LoVo (cell line): ENCODE data around the gene ENPP3.

ENCODE experiments used
- DNase-seq: peaks from one replicate; pipeline ENCODE4 v3.0.0-alpha.2; 2016; ENCODE audit warnings: low spot score

The ENPP3 gene

GRCh38 chr6:131636880-131637792 lies at the start of gene ENPP3:
TSS of gene ENPP3 (plus strand) at chr6:131637302. CDS start at chr6:131637385, 83 bp downstream.
- no peak for DNase-seq

- no peak for DNase-seq
Observed at GRCh38 chr6:131587909-131588308, 49.2 kb upstream of the ENPP3 start.

GRCh38 chr6:131588643-131589042 lies 48.5 kb upstream of the ENPP3 start:
- DNase-seq = no peak

GRCh38 chr6:131592935-131593334 lies 44.2 kb upstream of the ENPP3 start:
- no peak for DNase-seq

GRCh38 chr6:131594074-131594473 lies 43.0 kb upstream of the ENPP3 start:
- DNase-seq = no peak

DNA sequence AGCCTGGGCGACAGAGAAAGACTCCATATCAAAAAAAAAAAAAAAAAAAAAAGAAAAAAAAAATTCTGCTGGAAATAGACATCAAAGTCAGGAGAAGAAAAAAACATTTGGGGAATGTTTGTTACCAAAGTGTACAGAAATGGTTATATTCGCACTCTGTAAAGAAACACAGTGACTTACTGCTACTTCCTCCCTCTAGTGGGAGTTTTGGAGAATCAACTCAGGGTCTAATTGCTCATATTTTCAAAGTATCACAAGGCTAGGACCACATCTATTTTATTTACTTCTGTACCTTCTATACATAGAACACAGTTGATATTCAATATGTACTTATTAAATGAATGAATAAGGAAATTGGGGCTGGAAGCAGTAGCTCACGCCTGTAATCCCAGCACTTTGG lies 39.7 kb upstream of the ENPP3 start:
- DNase-seq = no peak

DNA sequence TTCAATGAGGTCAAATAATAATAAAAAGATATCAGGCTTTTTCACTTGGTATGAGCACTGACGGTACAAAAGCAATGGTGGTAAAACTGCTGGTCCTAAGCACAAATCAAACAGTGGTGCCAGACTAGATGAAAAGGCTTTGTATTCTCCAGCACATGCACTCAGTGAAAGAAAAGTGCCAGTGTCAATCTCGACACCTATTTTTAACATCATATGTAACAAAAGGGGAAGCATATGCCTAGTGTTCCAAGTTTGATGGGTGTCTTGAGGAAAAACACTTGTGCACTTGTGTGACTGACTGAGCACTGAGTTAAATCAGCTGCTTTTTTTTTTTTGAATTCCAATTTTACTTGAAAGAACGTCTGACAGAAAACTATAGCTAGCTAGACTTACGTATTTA lies 36.4 kb upstream of the ENPP3 start:
- DNase-seq = no peak

DNA sequence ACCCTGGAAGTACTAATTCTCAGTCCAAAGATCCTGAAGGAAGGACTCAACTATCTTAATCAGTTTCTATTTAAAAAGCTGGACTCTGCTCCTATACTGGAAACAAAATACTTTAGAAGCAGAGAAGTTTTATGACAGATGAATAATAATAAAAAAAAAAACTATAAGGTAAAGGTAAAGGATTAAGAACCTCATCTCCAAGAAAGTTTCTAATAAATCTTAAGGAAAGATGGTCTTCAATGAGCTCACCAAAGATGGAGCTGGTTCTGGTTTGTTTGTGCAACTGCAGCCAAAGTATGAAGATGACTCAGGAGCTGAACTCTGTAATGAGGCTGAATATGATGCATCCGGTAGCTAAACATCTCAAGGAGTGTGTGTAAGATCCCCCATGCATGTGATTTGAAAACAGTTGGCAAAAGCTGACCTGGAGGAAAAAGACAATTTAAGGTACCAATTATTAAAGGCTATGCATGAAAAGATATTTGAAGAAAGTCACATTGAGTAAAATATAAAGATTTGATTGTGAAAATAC lies 34.3 kb upstream of the ENPP3 start:
- no peak for DNase-seq

GRCh38 chr6:131613296-131613925 lies 23.7 kb upstream of the ENPP3 start:
- no peak for DNase-seq

GRCh38 chr6:131615275-131615674 lies 21.8 kb upstream of the ENPP3 start:
- no peak for DNase-seq

DNA sequence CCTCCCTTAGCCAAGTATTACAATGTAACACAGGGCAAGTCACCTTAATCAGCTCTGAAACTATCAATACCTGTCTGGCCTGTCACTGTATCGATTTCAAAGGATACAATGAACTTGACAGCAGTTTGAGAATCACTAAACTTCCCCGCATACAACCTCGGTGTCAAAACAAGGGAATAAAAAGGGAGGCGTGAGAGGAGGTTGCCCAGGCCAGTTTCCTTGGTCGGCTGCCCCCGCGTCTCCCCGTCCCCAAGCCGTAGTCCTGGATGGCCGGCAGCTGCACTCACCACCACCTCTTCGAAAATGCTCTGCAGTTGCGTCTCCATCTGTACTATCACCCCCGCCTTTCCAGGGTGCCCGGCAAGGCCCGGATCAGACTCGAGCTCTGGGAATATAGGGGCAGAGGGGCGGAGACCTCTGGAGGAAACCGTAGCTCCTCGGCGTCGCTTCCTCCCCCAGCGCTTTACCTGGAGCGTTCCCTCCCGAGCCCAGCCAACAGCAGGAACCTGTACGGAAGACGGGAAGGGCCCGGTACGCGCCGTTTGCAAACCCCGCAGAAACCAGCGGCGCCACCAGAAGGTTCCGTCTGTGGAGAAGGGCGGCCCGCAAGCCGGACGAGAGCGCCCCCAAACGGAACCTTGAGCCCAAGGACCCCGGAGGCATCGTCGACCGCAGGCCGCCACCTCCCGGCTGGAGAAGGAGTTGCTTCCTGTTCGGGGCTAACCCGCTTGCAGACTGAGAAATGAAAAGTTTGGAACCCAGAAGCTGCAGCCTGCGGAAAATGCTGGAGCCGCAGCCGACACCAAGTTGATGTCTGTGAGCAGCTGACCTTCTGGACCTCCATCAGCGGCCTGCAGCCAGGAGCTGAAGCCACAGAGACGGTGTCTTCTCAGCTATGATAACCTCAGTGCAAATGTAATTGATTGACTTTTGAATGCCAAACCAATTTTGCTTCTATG lies 9.1 kb upstream of the ENPP3 start, which contains the start of gene MED23:
TSS of gene MED23 (minus strand) at position 519 of the 959 bp plus-strand sequence. CDS start at position 326, 193 bp downstream.
- peak; percentile 93 for DNase-seq

- no peak for DNase-seq
Observed at GRCh38 chr6:131628726-131629125, 8.4 kb upstream of the ENPP3 start.

GRCh38 chr6:131629651-131630050 lies 7.5 kb upstream of the ENPP3 start:
- DNase-seq = no peak

DNA sequence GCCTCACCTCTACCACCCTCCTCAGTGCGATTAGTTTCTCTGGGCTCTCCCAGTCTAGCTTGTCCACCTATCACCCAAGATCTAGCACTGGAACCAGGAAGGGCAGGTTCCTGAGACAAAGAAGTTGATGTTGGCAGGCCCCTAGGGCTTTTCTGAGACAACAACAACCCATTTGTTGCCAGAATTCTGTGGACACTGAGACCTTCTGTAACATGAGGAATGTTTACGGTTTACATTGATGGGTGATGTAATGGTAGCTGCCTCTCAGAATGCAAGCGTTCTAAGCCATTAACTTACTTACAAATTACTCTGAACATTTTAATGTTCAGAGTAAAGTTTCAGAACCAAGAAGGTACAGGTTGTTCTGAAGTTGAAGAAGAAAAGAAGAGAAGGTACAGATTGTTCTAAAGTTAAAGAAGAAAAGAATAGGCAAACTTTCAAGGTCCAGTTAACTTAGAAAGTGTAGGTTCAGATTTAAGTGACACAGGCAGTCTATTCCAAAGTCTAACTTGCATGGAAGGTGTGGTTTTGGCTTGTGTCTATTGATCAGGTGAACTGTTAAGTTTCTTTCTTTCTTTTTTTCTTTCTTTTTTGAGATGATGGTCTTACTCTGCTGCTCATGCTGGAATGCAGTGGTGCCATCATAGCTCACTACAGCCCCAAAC lies 5.3 kb upstream of the ENPP3 start:
- DNase-seq = no peak

- DNase-seq = no peak
Observed at GRCh38 chr6:131635384-131636340, 1.4 kb upstream of the ENPP3 start.

DNA sequence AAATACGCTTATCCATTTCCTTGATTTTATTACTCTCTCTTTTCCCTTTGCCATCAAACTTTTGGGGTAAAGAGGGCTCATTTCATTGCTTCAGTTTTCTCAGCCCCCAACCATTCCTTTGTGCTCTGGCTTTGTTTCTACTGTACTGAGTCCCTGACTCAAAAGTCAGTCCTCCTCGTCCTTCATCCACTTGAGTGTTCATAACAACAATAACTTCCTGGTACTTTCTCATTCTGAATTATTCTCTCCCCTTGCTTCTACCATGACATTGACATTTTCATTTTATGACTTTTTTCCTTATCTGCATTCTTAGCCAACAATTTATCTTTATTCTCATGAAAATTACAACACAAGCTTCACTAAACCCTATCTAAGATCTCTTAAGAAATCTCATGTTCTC lies 911 bp downstream of the ENPP3 start:
- DNase-seq = no peak

DNA sequence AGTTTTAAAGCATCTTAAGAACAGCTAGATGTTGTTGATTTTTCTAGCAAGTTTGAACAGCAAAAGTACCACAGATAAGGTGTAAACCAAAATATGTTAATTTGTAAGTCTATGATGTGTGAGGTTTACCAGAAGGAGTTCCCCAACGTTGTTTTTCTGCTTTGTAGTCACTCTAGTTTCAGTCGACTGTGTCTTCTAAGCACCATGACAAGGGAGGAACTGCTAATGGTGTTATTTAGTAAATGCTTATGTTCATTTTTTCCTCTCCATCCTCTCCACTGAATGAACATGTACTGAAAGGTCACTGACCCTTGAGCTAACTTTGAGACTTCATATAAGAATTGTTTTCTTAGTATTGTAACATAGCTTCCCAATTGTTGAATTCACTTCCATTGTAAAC lies 3.0 kb downstream of the ENPP3 start:
- no peak for DNase-seq

GRCh38 chr6:131640576-131640975 lies 3.5 kb downstream of the ENPP3 start:
- no peak for DNase-seq

DNA sequence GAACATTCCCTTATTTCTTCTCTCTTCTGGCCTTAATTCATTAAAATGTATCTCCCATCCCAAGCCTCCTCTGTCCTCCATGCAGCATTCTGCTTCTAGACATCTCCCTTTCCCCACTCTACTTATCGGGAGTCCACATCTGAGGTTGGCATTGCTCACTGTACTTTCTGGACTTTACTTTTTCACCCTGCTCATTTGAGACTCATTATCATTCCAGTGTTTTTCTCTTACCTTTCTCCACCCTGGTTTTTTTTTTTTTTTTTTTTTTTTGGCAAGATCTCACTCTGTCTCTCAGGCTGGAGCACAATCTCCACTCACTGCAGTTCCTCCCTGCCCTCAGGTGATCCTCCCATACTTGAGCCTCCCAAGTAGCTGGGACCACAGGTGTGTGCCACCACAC lies 4.5 kb downstream of the ENPP3 start:
- DNase-seq = no peak

- no peak for DNase-seq
Observed at GRCh38 chr6:131642565-131642964, 5.5 kb downstream of the ENPP3 start.
